Measurements from ENCODE around the gene PLXNB2. TPM values are rescaled to one million over a fixed set of nuclear protein-coding genes. Genes with fewer than 3 reads are reported as not detected.

Gene PLXNB2
- total RNA-seq, 1 donor from 2014 or later = 8.9 TPM

DNA sequence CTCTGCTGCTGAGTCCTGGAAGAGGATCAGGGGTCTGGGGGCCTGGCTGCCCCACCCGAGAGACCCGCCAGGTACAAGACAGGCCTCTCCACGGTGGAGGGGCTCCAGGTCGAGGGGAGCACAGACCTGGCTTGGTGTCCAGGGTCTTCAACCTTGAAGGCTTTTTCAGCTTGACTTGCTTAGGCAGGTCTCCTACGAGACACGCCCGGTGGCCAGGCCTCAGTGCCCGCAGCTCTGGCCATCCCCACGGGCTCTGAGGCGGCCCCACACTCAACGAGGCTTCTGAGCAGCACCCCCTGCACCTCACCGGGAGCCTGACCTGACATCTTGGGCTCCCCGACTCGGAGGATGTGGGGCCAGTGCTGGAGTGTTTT lies 6.6 kb upstream of the PLXNB2 start:
- Mint-ChIP-seq H3K4me3 (peak overlapping the region; percentile 75), H3K27ac (peak overlapping the region; percentile 86), H3K36me3 (ENCODE audit: low read depth) (no peaks in the 10 kb centered on the region), H3K9me3 (no peaks in the 10 kb centered on the region), H3K27me3 (ENCODE audit: insufficient read depth) (peaks cover 5% of the 10 kb centered on the region), H3K4me1 (ENCODE audit: low read depth) (peaks cover 8% of the 10 kb centered on the region)
- intact Hi-C loops (cut with micrococcal nuclease) = loop anchor here (1.0 kb wide), 1 partner anchor 161 kb away; the partner anchor contains the start of gene SBF1
- DNase-seq (ENCODE audit: low spot score) = no peak

DNA sequence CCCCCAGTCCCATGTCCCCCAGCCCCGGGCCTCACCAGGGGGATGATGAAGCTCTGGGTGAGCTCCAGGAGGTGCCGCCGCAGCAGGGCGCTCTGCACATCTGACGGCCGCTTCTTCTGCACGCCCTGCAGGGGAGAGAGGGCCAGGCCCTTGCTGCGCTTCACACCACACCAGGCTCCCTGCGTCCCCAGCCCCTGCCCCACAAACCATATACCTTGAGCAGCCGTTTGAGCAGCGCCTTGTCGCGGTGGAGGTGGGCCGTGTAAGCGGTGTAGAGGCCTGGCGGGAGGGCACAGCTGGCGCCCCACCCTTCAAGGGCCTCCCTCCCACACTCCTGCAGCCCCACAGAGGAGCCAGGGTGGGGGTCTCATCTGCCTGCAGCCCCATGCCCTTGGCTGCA lies 6.2 kb upstream of the PLXNB2 start:
- peak overlapping the region; percentile 75 for H3K4me3 Mint-ChIP-seq
- H3K36me3 Mint-ChIP-seq (ENCODE audit: low read depth) = no peaks in the 10 kb centered on the region
- no peak overlapping the region for H3K27ac Mint-ChIP-seq
- DNase-seq (ENCODE audit: low spot score) = no peak
- H3K4me1 Mint-ChIP-seq (ENCODE audit: low read depth) = peaks cover 8% of the 10 kb centered on the region
- peaks cover 7% of the 10 kb centered on the region for H3K27me3 Mint-ChIP-seq (ENCODE audit: insufficient read depth)
- no peaks in the 10 kb centered on the region for H3K9me3 Mint-ChIP-seq
- intact Hi-C loops (cut with micrococcal nuclease) = no loop called here

DNA sequence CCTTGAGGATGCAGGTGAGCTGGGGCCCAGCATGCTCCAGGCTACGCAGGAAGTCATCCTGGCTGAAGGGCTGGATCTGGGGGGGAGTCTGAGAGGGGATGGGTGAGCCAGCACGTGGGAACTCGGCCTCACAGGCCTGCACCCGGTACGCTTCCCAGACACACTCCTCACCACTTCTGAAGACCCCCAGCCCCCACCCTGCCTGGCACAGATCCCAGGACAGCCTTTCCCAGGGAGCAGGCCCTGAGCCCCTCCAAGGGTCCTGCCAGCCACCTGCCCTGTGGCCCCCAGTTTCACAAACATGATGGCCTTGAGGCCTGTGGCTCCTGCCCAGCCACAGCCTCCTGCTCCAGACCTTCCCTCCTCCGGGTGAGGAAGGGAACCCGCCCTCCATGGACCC lies 5.6 kb upstream of the PLXNB2 start:
- DNase-seq (ENCODE audit: low spot score) = no peak
- Mint-ChIP-seq H3K36me3 (ENCODE audit: low read depth) (no peaks in the 10 kb centered on the region), H3K4me3 (no peak overlapping the region), H3K27me3 (ENCODE audit: insufficient read depth) (peaks cover 7% of the 10 kb centered on the region), H3K9me3 (no peaks in the 10 kb centered on the region), H3K27ac (no peak overlapping the region), H3K4me1 (ENCODE audit: low read depth) (peaks cover 8% of the 10 kb centered on the region)
- intact Hi-C loops (cut with micrococcal nuclease) = no loop called here

DNA sequence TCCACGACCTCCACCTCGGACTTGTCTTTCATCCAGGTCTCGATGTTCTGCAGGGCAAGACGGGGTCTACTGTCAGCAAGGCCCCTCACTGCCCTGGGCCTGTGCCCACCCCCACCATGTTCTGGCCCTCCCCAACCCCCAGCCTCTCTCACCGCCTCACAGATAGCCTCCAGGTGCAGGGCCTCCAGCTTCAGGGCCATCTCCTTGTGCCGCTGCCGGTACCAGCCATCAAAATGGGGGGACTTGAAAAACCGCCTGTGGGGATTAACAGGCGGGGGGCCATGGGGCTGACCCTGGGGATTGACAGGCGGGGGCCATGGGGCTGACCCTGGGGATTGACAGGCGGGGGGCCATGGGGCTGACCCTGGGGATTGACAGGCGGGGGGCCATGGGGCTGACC lies 4.9 kb upstream of the PLXNB2 start:
- no peak for DNase-seq (ENCODE audit: low spot score)
- Mint-ChIP-seq H3K36me3 (ENCODE audit: low read depth) (no peaks in the 10 kb centered on the region), H3K27ac (no peak overlapping the region), H3K27me3 (ENCODE audit: insufficient read depth) (peaks cover 7% of the 10 kb centered on the region), H3K4me3 (no peak overlapping the region), H3K4me1 (ENCODE audit: low read depth) (peaks cover 8% of the 10 kb centered on the region), H3K9me3 (no peaks in the 10 kb centered on the region)
- intact Hi-C loops (cut with micrococcal nuclease) = no loop called here

DNA sequence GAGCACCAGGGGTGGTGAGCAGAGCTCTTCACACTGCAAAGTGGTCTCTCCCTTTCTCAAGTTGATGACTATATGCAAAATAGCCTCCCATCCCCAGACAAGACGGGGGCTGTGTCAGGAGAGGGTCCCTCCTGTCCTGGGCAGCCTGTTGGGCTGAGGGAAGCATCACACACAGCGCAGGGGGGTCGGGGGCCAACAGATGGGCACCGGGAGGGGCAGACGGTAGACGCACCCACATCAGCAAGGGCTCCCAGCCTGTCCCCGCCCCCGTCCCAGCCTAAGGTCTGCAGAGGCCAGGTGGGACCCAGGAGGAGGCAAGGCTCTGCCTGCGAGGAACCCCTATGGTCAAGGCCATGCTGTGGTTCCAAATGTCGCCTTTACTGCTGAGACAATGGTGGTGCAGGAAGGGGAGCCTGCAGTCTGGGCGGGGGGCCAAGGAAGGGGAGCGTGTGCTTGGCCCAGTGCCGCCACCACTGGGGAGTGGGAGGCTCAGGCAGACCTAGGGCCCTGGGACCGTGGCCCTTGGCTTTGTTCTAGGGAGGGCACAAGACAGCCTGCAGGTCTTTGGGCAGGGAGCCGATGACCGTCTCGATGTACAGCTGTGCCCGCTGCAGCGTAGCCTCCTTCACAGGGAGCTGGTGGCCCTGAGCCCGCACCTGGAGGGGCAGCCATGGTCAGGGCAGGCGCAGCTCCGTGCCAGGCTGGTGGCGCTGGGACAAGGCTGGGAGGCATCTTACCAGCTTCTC lies 4.3 kb upstream of the PLXNB2 start:
- H3K4me1 Mint-ChIP-seq (ENCODE audit: low read depth) = peaks cover 8% of the 10 kb centered on the region
- no peak for DNase-seq (ENCODE audit: low spot score)
- intact Hi-C loops (cut with micrococcal nuclease) = no loop called here

DNA sequence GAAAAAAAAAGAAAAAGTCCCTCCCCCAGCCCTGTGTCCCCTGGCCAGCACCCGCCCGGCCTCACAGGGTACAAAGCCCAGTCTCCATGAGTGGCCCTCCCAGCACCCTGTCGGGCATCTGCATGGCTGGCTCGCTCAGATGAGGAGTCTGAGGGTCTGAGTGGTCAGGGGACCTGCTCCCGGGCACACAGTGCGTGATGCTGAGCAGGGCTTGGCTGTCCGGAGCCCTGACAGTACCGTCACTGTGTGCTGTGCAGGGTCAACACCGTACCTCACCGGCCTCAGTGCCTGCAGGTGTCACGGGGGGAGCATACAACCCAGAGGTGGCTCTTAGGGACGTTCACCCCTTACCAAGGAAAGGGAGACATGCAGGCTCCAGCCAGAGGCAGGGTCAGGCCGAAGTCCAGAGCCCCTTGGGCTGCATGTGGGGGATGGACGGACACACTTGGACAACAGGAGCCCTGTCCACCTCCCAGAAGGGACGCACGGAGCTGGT lies 3.6 kb upstream of the PLXNB2 start:
- intact Hi-C loops (cut with micrococcal nuclease) = no loop called here
- DNase-seq (ENCODE audit: low spot score) = no peak
- Mint-ChIP-seq H3K9me3 (no peaks in the 10 kb centered on the region), H3K36me3 (ENCODE audit: low read depth) (no peaks in the 10 kb centered on the region), H3K27me3 (ENCODE audit: insufficient read depth) (peaks cover 7% of the 10 kb centered on the region), H3K4me1 (ENCODE audit: low read depth) (peaks cover 12% of the 10 kb centered on the region), H3K27ac (no peak overlapping the region), H3K4me3 (no peak overlapping the region)

More for the DNA sequence above, 4.3 kb upstream of the PLXNB2 start:
- no peak overlapping the region for H3K27ac Mint-ChIP-seq
- peaks cover 7% of the 10 kb centered on the region for H3K27me3 Mint-ChIP-seq (ENCODE audit: insufficient read depth)
- no peak overlapping the region for H3K4me3 Mint-ChIP-seq
- no peaks in the 10 kb centered on the region for H3K9me3 Mint-ChIP-seq
- H3K36me3 Mint-ChIP-seq (ENCODE audit: low read depth) = no peaks in the 10 kb centered on the region

DNA sequence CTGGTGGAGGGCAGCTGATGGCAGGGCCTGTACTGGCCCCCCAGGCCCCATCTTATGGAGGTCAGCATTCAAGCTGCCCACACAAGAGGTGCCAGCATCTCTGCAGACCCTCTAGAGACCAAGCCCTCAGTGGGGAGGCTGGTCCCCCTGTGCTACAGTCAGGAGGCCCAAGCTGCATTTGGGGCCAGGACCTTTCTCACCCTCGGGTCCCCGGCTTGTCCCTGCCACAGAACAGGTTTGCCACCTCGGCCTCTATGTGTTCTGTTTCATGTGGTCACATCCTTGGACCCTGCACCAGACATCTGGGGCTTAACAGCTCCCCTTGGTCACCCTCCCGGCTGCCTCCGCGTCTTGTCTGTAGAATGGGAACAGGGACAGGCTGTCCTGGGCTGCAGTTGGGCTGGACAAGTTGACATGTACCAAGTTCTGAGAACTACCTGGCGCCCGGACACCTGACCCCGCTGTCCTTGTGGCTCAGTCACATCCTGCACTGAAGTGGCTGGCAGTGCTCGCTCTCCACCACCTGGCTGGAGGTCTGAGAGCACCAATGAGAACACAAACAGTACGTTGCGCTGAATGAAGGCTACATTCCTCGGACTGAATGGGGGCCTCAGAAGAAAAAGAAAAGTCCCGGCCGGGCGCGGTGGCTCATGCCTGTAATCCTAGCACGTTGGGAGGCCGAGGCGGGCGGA lies 2.7 kb upstream of the PLXNB2 start:
- H3K36me3 Mint-ChIP-seq (ENCODE audit: low read depth) = no peaks in the 10 kb centered on the region
- no peak overlapping the region for H3K4me3 Mint-ChIP-seq
- H3K27me3 Mint-ChIP-seq (ENCODE audit: insufficient read depth) = peaks cover 9% of the 10 kb centered on the region
- no peak overlapping the region for H3K27ac Mint-ChIP-seq
- H3K4me1 Mint-ChIP-seq (ENCODE audit: low read depth) = peaks cover 14% of the 10 kb centered on the region
- no peaks in the 10 kb centered on the region for H3K9me3 Mint-ChIP-seq
- intact Hi-C loops (cut with micrococcal nuclease) = no loop called here
- no peak for DNase-seq (ENCODE audit: low spot score)

DNA sequence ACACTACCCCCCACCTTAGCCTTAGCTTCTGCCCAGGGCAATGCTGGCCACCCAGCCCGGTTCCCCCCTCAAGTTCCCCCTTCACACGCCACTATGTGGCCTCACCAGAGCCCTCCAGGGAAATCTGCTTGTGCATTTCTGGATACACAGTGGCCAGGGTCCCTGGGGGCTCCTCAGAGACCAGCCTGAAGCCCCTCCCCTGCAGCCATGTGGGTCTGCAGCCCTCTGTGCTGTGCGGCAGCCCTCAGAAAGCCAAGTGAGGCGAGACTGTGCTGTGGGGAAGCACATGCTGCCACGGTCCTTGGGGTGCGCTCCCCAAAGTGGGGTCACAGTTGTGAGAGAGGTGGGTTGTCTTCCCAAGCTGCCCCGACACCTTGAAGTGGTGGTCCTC lies 2.1 kb upstream of the PLXNB2 start:
- intact Hi-C loops (cut with micrococcal nuclease) = no loop called here
- peaks cover 12% of the 10 kb centered on the region for H3K4me1 Mint-ChIP-seq (ENCODE audit: low read depth)
- H3K36me3 Mint-ChIP-seq (ENCODE audit: low read depth) = no peaks in the 10 kb centered on the region
- no peak overlapping the region for H3K4me3 Mint-ChIP-seq
- DNase-seq (ENCODE audit: low spot score) = no peak
- H3K9me3 Mint-ChIP-seq = no peaks in the 10 kb centered on the region
- H3K27me3 Mint-ChIP-seq (ENCODE audit: insufficient read depth) = peaks cover 10% of the 10 kb centered on the region
- no peak overlapping the region for H3K27ac Mint-ChIP-seq

DNA sequence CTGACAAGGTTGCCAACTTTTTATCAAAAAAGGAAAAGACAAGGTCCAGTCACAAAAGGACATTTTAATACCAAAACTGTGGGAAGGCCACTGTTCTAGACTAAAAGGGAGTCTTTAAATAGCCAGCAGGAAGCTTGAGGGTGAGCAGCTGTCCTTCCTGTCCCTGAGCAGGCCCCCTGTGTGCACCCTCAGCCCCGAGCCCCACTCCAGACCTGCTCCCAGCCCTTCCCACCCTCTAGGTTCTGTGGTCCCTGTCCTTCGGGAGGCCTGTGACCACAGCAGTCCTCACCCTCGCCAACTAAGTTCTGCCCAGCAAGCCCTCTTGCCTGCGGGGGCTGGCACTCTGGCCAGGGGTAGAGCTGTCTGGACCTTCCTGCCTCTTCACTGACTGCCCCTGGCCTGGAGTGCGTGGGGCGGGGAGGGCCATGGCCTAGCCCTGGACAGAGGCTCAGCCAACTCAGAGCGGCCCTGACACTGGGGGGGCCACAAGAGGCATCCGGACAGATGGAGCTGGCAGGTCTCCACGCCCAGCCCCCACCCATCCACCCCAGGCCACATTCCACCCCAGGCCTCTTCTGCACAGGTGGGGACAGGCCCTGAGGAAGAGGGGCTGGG lies 1.6 kb upstream of the PLXNB2 start:
- H3K9me3 Mint-ChIP-seq = no peaks in the 10 kb centered on the region
- no peak overlapping the region for H3K27ac Mint-ChIP-seq
- H3K4me1 Mint-ChIP-seq (ENCODE audit: low read depth) = peaks cover 7% of the 10 kb centered on the region
- no peaks in the 10 kb centered on the region for H3K36me3 Mint-ChIP-seq (ENCODE audit: low read depth)
- no peak for DNase-seq (ENCODE audit: low spot score)
- peaks cover 10% of the 10 kb centered on the region for H3K27me3 Mint-ChIP-seq (ENCODE audit: insufficient read depth)
- H3K4me3 Mint-ChIP-seq = peak overlapping the region; percentile 64
- intact Hi-C loops (cut with micrococcal nuclease) = no loop called here

DNA sequence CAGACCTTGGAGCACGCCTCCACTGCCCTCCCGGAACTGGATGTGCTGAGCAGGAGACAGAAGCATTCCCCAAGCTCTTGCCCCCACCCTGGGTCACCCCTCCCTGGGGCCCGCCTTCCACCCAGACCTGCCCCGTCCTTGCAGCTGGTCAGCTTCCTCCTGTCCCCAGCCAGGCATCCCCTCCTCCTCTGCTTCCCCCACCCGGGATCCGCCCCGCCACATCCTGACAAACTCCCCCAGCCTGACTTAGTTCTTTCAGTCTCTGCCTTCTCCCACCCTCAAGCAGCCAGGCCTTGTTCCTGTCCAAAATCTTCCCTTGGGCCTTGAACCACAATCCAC lies 1.1 kb upstream of the PLXNB2 start:
- H3K27me3 Mint-ChIP-seq (ENCODE audit: insufficient read depth) = peaks cover 10% of the 10 kb centered on the region
- H3K36me3 Mint-ChIP-seq (ENCODE audit: low read depth) = no peaks in the 10 kb centered on the region
- H3K4me1 Mint-ChIP-seq (ENCODE audit: low read depth) = peaks cover 6% of the 10 kb centered on the region
- no peaks in the 10 kb centered on the region for H3K9me3 Mint-ChIP-seq
- no peak for DNase-seq (ENCODE audit: low spot score)
- intact Hi-C loops (cut with micrococcal nuclease) = no loop called here
- peak overlapping the region; percentile 64 for H3K4me3 Mint-ChIP-seq
- no peak overlapping the region for H3K27ac Mint-ChIP-seq

DNA sequence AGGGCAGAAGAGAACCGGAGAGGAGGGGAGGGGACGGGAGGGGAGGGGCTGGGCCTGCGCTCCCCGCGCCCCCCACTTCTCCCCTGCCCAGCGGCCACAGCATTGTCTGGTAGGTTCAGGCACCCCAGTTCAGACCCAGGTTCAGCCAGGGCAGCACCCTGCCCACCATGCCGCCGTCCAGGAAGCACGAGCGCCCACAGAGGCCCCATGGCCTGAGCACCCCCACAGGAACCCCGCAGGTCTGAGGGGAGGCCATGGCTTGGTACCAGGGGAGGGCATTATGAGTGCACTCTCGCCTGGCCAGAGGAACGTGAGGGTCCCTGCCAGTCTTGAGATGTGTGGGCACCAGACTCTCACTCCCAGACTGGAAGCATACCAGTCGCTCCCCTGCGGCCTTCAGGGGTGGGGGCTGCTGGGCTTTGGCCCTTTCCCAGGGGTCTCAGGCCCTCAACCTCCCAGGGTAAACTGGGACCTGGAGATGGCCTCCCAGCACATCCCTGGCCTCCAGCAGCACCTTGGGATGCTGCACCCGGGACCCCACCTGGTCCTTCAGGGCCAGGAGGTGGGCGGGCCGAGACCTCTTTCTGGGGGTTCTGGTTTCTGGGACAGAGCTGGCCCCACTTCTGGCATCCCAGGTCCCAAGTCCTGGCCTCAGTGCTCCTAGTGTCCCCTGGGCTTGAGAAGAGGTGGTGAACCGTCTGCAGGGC lies 597 bp upstream of the PLXNB2 start:
- peaks cover 6% of the 10 kb centered on the region for H3K4me1 Mint-ChIP-seq (ENCODE audit: low read depth)
- peaks cover 10% of the 10 kb centered on the region for H3K27me3 Mint-ChIP-seq (ENCODE audit: insufficient read depth)
- H3K9me3 Mint-ChIP-seq = no peaks in the 10 kb centered on the region
- DNase-seq (ENCODE audit: low spot score) = no peak
- H3K27ac Mint-ChIP-seq = no peak overlapping the region
- no peaks in the 10 kb centered on the region for H3K36me3 Mint-ChIP-seq (ENCODE audit: low read depth)
- peak overlapping the region; percentile 30 for H3K4me3 Mint-ChIP-seq
- intact Hi-C loops (cut with micrococcal nuclease) = no loop called here

DNA sequence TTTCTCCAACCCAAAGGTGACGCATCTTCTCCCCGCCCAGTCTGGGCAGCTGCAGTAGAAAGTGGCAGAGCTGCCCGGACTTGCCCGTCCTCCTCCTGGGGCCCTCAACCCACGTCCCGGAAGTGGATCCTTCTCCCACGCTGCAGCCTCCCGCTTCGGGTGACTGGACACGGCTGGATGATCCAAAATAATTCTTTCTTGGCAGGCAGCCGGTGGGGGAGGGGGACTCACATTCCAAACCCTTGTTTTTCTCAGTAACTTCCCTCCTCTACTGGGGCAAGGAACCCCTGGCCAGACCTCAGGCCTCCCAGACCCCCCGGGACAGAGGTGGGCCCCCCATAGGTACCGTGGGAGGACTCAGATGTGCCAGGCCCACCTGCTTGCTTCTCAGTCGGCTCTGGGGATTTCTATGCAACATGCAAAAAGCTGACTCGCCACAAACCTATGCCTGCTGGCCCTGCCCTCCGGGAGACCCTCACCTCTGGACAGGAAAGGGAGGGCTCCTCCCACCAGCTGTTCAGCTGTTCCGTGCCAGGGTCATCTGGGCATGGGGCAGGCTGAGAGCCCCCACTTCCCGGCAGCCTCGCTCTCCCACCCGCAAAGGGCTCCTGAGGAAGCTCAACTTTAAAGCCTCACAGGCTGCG lies 1.4 kb downstream of the PLXNB2 start:
- Mint-ChIP-seq H3K27me3 (ENCODE audit: insufficient read depth) (peaks cover 10% of the 10 kb centered on the region), H3K36me3 (ENCODE audit: low read depth) (no peaks in the 10 kb centered on the region), H3K27ac (no peak overlapping the region), H3K9me3 (no peaks in the 10 kb centered on the region), H3K4me1 (ENCODE audit: low read depth) (peaks cover 6% of the 10 kb centered on the region), H3K4me3 (peak overlapping the region; percentile 64)
- DNase-seq (ENCODE audit: low spot score) = no peak
- intact Hi-C loops (cut with micrococcal nuclease) = no loop called here

All from activated T-helper 1 cell treated with anti-CD3 and anti-CD28 coated beads, Interleukin-12 subunit alpha, Interleukin-12 subunit beta, Interleukin-2, Interleukin-4 antibody, amounts not matched to agents 30 ng/mL and 10 ng/mL and 1 ng/mL, durations not matched to agents 14 hours and 24 hours and 36 hours (primary cell).